AG09319 (cell line): ENCODE data around the gene STK32B.

Experiments used
- DNase-seq: peaks from one replicate; pipeline ENCODE4 v3.0.0-alpha.2; 2010; ENCODE audit warnings: low read depth; ENCODE audit errors: extremely low read depth
- TF ChIP-seq, protein P1 (sequence below): IDR thresholded peaks from 2 replicates; pipeline ENCODE4 v1.5.1; 2011; ENCODE audit warnings: low read depth, mild to moderate bottlenecking, inconsistent platforms, low read length, moderate library complexity

STK32B gene

DNA sequence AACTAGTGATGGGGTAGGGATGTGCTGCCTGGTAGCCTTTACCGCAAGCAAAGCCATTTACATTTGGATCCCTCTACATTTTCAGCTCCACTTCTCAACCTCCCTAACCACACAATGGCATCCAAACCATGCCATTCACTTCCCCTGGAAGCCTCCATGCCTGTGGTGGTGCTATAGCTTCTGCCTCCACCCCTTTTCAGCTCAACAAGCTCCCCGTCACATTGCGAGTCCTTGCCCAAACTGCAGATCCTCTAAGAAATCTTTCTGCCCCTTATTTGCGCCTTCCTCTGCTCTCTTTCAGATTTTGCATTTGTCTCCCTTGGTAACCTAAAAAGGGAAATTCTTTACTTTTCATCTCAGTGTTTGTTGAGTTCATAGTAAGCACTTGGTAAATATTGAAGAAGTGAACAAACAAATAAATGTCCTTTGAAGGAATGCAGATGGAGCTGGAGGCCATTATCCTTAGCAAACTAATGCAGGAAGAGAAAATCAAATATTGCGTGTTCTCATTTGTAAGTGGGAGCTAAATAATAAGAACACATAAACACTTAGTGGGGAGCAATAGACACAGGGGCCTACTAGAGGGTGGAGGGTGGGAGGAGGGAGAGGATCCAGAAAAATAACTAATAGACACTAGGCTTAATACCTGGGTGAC lies 38.9 kb upstream of the STK32B start:
- no peak for DNase-seq
- TF ChIP-seq, protein P1, sequence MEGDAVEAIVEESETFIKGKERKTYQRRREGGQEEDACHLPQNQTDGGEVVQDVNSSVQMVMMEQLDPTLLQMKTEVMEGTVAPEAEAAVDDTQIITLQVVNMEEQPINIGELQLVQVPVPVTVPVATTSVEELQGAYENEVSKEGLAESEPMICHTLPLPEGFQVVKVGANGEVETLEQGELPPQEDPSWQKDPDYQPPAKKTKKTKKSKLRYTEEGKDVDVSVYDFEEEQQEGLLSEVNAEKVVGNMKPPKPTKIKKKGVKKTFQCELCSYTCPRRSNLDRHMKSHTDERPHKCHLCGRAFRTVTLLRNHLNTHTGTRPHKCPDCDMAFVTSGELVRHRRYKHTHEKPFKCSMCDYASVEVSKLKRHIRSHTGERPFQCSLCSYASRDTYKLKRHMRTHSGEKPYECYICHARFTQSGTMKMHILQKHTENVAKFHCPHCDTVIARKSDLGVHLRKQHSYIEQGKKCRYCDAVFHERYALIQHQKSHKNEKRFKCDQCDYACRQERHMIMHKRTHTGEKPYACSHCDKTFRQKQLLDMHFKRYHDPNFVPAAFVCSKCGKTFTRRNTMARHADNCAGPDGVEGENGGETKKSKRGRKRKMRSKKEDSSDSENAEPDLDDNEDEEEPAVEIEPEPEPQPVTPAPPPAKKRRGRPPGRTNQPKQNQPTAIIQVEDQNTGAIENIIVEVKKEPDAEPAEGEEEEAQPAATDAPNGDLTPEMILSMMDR: no peak

DNA sequence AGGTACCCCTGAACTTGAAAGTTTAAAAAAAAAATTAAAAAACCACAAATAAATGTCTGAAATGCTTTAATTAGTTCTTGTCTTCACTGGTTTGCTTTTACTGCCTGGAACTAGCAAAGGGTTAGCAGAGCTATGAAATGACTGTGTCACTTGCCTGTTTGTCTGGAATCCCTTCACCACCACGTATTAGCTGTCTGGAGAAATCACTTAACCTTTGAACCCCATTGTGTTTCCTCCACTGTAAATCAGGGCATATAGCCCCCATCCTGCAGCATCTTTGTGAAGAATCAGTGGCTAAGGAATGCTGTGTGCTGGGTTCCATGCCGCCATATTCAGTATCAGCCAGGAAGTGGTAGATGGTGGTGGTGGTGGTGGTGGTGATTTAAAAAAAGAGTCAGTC lies 38.3 kb upstream of the STK32B start:
- DNase-seq: no peak
- TF ChIP-seq, protein P1: no peak

DNA sequence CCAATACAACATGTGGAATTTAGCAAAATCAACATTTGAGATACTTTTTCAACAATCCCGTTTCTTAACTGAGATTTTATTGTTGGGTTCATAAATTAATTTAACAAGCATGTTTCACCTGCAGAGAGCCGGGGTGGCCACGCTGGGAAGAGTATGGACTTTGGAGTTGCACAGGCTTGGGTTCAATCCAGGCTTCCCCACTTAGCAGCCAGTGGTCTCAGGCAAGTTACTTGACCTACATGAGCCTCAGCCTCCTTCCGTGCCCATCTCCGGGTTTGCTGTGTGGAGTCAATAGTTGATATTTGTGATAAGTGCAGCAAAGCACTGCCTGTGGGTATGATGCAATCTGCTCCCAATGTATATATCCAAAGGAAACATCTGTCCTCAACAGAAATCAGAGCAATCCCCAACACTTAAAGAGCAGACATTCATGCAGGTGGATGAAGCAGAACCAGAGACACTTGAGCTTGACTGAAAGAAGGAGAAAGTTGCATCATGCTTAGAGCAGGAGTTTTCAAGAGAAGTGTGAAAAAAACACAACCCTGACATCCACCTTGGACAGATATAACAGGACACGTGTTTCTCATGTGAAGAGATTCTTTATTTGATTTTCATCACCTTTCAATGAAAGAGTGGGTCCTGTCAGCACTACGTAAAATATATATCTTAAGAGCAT lies 37.1 kb upstream of the STK32B start:
- no peak for DNase-seq
- TF ChIP-seq, protein P1: no peak

DNA sequence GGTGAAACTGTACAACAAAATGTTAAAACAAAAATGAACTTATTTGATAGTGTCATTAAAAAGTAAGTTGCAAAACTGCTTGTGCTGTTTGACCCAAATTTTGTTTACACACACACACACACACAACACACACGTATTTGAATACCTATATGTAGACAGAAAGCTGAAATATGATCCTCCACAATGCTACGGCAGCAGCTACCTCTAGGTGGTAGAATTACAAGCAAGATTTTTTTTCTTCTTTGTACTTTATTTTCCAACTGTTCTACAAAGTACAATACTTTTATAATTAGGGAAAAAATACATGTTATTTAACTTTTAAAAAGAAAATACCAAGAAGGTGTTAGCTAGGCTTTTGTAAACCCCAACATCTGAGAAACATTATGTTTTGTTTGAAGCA lies 33.2 kb upstream of the STK32B start:
- no peak for DNase-seq
- TF ChIP-seq, protein P1: no peak; the same call in 1 of the 2 replicates

DNA sequence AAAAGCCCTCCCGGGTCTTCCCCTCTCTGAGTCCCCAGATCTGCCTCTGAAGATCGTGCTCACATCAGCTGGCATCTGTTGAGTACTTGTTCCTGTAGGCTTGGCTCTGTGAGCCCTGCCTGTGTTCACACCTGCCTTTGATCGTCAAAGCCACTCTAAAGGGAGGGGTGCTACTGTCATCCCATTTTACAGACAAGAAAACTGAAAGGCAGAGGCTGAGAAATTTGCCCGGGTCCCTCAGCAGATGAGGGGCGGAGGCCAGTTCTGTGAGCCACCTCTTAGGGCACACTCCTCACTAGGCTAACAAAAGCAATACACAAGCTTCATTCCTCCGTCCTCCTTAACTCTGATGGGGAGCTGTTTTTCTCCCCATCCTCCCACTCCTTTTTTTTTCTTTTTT lies 32.7 kb upstream of the STK32B start:
- no peak for DNase-seq
- TF ChIP-seq, protein P1: no peak

DNA sequence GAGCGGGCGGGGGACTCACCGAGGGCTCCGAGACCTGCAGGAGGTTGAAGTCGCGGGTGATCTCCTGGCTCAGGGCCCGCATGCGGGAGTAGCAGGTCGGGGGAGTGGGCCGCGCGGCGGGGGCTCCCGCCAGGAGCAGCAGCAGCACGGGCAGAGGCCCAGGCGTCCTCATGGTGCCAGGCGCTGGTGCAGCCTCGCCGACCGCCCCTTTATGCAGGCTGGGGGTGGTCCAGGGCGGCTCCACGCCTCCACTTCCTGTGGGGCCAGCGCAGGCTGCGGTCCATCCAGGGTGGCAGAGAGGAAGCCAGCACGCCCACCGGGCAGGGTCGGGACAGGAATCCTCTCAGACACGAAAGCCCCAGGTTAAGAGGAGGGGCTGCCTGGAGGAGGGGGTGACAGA lies 32.0 kb upstream of the STK32B start, which contains the start of gene CYTL1:
CYTL1 (minus strand) TSS at position 185 of the 400 bp plus-strand sequence; CDS start at position 172, 13 bp downstream.
- TF ChIP-seq, protein P1: no peak
- DNase-seq: no peak

DNA sequence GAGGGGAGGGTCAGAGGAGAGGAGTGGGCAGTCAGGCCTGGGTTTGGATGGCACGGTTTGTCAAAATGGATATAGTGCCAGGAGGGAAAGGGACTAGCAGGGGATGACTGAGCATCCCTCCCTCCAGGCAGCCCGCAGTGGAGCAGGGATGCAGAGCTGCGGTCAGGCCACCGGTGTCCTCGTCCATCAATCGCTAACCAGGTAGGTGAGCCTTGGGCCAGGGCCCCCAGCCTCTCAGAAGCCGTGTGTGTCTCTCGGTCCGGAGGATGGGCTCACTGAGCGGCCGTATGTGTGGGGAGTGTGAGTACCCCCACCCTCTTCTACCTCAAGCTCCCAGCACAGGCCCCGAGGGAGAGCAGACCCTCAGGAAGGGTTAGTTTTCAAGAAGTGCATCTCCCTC lies 31.5 kb upstream of the STK32B start:
- DNase-seq: no peak
- TF ChIP-seq, protein P1: no peak
